ENCODE results near the gene ZFHX3.

Gene ZFHX3

GRCh38 chr16:72840631-72841381, 207.1 kb downstream of the ZFHX3 start:
- peak; percentile 47 to 78 for DNase-seq

- DNase-seq: no peak
Measured at GRCh38 chr16:72838951-72839350, 209.0 kb downstream of the ZFHX3 start.

GRCh38 chr16:72838586-72838910, 209.4 kb downstream of the ZFHX3 start:
- DNase-seq: no peak

- DNase-seq: no peak
Measured at GRCh38 chr16:72837846-72838585, 209.9 kb downstream of the ZFHX3 start.

GRCh38 chr16:72836985-72837384, 210.9 kb downstream of the ZFHX3 start:
- DNase-seq: no peak

- DNase-seq: no peak
Measured at GRCh38 chr16:72836181-72836580, 211.7 kb downstream of the ZFHX3 start.

- no peak for DNase-seq
Measured at GRCh38 chr16:72835086-72835485, 212.8 kb downstream of the ZFHX3 start.

- DNase-seq: no peak
Measured at GRCh38 chr16:72834499-72834898, 213.4 kb downstream of the ZFHX3 start.

- DNase-seq: no peak
Measured at GRCh38 chr16:72833969-72834368, 214.0 kb downstream of the ZFHX3 start.

- no peak for DNase-seq
Measured at GRCh38 chr16:72833482-72833881, 214.4 kb downstream of the ZFHX3 start.

- peak; percentile 45 to 93 for DNase-seq
Measured at GRCh38 chr16:72832621-72833248, 215.2 kb downstream of the ZFHX3 start.

GRCh38 chr16:72829846-72830775, 217.8 kb downstream of the ZFHX3 start:
- no peak for DNase-seq

GRCh38 chr16:72827866-72828265, 220.1 kb downstream of the ZFHX3 start:
- no peak for DNase-seq

GRCh38 chr16:72825912-72826621, 221.9 kb downstream of the ZFHX3 start:
- DNase-seq: no peak

- DNase-seq: no peak
Measured at GRCh38 chr16:72824761-72825160, 223.2 kb downstream of the ZFHX3 start.

- DNase-seq: no peak
Measured at GRCh38 chr16:72824027-72824426, 223.9 kb downstream of the ZFHX3 start.

GRCh38 chr16:72821185-72821950, 226.6 kb downstream of the ZFHX3 start:
- DNase-seq: no peak

- DNase-seq: no peak
Measured at GRCh38 chr16:72819345-72819744, 228.6 kb downstream of the ZFHX3 start.

- DNase-seq: no peak
Measured at GRCh38 chr16:72818236-72818845, 229.6 kb downstream of the ZFHX3 start.

GRCh38 chr16:72815348-72816318, 232.3 kb downstream of the ZFHX3 start:
- DNase-seq: no peak
